Breast epithelium (tissue), 4 donors: ENCODE measurements around the gene DKK3. TPM values are rescaled to one million over a fixed set of nuclear protein-coding genes. Genes with fewer than 3 reads are reported as not detected.

Experiments used
- DNase-seq, 2 donors: peaks; one replicate each; pipeline ENCODE4 v3.0.0-alpha.2; 2019; ENCODE audit warnings: low spot score in 2 of 2
- H3K27ac ChIP-seq, 2 donors: fragments of 200-600 bp; sonication (generic) in 1 of 2; one replicate each; pipeline ENCODE4 v1.5.1; 2016 to 2019; ENCODE audit warnings: mild to moderate bottlenecking in 1 of 2
- H3K27me3 ChIP-seq, 2 donors: fragments of 200-600 bp; sonication (generic) in 1 of 2; one replicate each; pipeline versions ENCODE4 v1.5.1 to v1.6.0; 2017 to 2019; ENCODE audit warnings: control low read depth in 1 of 2, mild to moderate bottlenecking in 1 of 2
- H3K36me3 ChIP-seq: fragments of 200-600 bp; one replicate; pipeline ENCODE4 v1.5.1; 2019
- H3K4me1 ChIP-seq, 2 donors: fragments of 200-600 bp; sonication (generic); one replicate each; pipeline ENCODE4 v1.5.1; 2016 to 2019; ENCODE audit warnings: control low read depth in 1 of 2
- H3K4me3 ChIP-seq, 3 donors: fragments of 200-600 bp; sonication (generic); 1 replicate in 2 of 3; 2 replicates in 1 of 3; pipeline ENCODE4 v1.5.1; 2016 to 2019; ENCODE audit warnings: mild to moderate bottlenecking in 3 of 3, moderate library complexity in 2 of 3
- H3K9me3 ChIP-seq, 2 donors: fragments of 200-600 bp; sonication (generic) in 1 of 2; one replicate each; pipeline ENCODE4 v1.5.1; 2016 to 2019; ENCODE audit warnings: control low read depth in 1 of 2
- CTCF ChIP-seq, 3 donors: fragments of 450-650 bp; IDR thresholded peaks; one replicate each; pipeline ENCODE4 v1.5.1; 2016 to 2017; ENCODE audit warnings: antibody characterized with exemption in 3 of 3, mild to moderate bottlenecking in 3 of 3, moderate library complexity in 3 of 3
- POLR2A ChIP-seq: fragments of 450-650 bp; IDR thresholded peaks from one replicate; pipeline ENCODE4 v1.6.1; 2016; ENCODE audit warnings: antibody characterized with exemption, mild to moderate bottlenecking, moderate library complexity
- POLR2AphosphoS5 ChIP-seq, 3 donors: sonication (generic); formaldehyde crosslinking; IDR thresholded peaks; one replicate each; pipeline ENCODE4 v1.6.1; 2017; ENCODE audit warnings: antibody characterized with exemption in 3 of 3
- intact Hi-C: fragments of 100-400 bp; cut with DNase I; formaldehyde crosslinking; loops from one replicate; pipeline ENCODE4 v1.15.1; 2023; ENCODE audit warnings: low total_unique reads
- total RNA-seq, 3 donors: library from RNA; depleted of rRNA; stranded (reverse); fragments of >200 nt; gene quantifications; one replicate each; pipeline ENCODE4 v1.1.0, GENCODE V29; 2016

The DKK3 gene
- total RNA-seq, 3 donors from 2014 or later: 18.2 to 88.5 (median 87.1) TPM

DNA sequence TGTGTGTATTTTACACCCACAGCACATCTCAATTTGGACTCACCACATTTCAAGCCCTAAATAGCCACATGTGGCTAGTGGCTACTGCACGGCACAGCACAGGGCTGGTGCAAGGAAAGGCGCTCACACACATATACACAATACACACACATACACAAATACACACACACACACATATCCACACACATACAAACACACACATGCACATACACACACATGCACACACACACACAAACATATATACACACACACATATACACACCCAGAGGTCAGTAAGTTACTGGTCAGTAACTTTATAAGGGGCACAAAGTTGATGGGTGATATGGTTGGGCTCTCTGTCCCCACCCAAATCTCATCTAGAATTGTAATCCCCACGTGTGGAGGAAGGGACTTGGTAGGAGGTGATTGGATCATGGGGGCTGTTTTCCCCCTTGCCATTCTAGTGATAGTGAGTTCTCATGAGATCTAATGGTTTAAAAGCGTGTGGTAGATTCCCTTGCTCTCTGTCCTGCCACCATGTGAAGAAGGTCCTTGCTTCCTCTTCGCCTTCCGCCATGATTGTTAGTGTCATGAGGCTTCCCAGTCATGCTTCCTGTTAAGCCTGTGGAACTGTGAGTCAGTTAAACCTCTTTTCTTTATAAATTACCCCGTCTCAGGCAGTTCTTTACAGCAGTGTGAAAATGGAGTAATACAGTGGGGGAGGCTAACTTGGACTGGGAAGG lies 37.6 kb upstream of the DKK3 start:
- Histone ChIP-seq H3K27me3 (no peaks in the 10 kb centered on the region), H3K4me3 (no peak overlapping the region), H3K27ac (no peak overlapping the region), H3K4me1 (peaks cover 0 to 9% of the 10 kb centered on the region in 2 donors), H3K9me3 (no peaks in the 10 kb centered on the region), H3K36me3 (no peaks in the 10 kb centered on the region)
- no peak for DNase-seq
- intact Hi-C loops: loop anchor here (5.0 to 10.0 kb wide), 3 partner anchors 111 to 236 kb away; no protein-coding TSS in a partner anchor
- TF ChIP-seq POLR2A (no peak), CTCF (IDR thresholded peaks at IDR 0.05) (no peak), POLR2AphosphoS5 (IDR thresholded peaks at IDR 0.05) (no peak)

GRCh38 chr11:12044799-12045198 lies 36.4 kb upstream of the DKK3 start:
- intact Hi-C loops: loop anchor here (5.0 to 10.0 kb wide), 3 partner anchors 110 to 238 kb away; no protein-coding TSS in a partner anchor
- H3K4me3 ChIP-seq: peak overlapping the region in 1 of 3 donors; percentile 6
- no peak for DNase-seq
- peaks cover 0 to 9% of the 10 kb centered on the region in 2 donors for H3K4me1 ChIP-seq
- H3K27me3 ChIP-seq: no peaks in the 10 kb centered on the region
- TF ChIP-seq POLR2AphosphoS5 (IDR thresholded peaks at IDR 0.05): no peak
- no peak for TF ChIP-seq POLR2A
- no peak for TF ChIP-seq CTCF (IDR thresholded peaks at IDR 0.05)
- H3K27ac ChIP-seq: peak overlapping the region; percentile 82 to 88
- H3K9me3 ChIP-seq: no peaks in the 10 kb centered on the region
- H3K36me3 ChIP-seq: no peaks in the 10 kb centered on the region

GRCh38 chr11:12043959-12044791 lies 35.7 kb upstream of the DKK3 start:
- intact Hi-C loops: loop anchor here (10.0 kb wide), 2 partner anchors 109 to 201 kb away; no protein-coding TSS in a partner anchor
- peak overlapping the region in 2 of 3 donors; percentile 6 to 13 for H3K4me3 ChIP-seq

DNA sequence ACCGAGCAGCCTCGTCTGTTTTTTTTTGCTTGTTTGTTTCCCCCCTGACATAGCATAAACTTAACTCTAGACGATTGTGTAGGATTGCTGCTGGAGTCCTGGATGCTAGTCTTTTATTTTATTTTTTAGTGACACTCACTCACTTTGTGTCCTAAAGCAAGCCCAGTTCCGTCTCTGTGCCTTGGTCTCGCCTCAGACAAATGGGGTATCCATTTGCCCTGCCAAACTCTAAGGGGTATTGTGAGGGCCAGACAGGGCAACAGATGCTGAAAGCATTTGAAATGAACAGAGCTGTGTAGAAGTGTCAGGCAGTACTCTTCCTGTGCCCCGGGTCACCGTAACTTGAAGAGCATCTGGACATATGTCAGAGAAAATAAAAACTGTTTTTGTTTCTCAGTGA lies 34.8 kb upstream of the DKK3 start:
- H3K27me3 ChIP-seq: no peaks in the 10 kb centered on the region
- no peaks in the 10 kb centered on the region for H3K9me3 ChIP-seq
- peaks cover 0 to 9% of the 10 kb centered on the region in 2 donors for H3K4me1 ChIP-seq
- H3K27ac ChIP-seq: peak overlapping the region; percentile 51 to 82
- no peak for TF ChIP-seq POLR2A
- TF ChIP-seq POLR2AphosphoS5 (IDR thresholded peaks at IDR 0.05): no peak
- no peak for TF ChIP-seq CTCF (IDR thresholded peaks at IDR 0.05)
- DNase-seq: no peak
- no peaks in the 10 kb centered on the region for H3K36me3 ChIP-seq
- no peak overlapping the region for H3K4me3 ChIP-seq
- intact Hi-C loops: loop anchor here (10.0 kb wide), 2 partner anchors 108 to 202 kb away; no protein-coding TSS in a partner anchor

More at GRCh38 chr11:12043959-12044791, 35.7 kb upstream of the DKK3 start:
- DNase-seq: peak; percentile 79 to 92
- peak overlapping the region; percentile 82 to 88 for H3K27ac ChIP-seq
- TF ChIP-seq POLR2A (no peak), CTCF (IDR thresholded peaks at IDR 0.05) (peak; percentile 96 to 97 (median 96)), POLR2AphosphoS5 (IDR thresholded peaks at IDR 0.05) (peak; percentile 70 to 77 (median 76))
- H3K4me1 ChIP-seq: peaks cover 0 to 9% of the 10 kb centered on the region in 2 donors
- H3K36me3 ChIP-seq: no peaks in the 10 kb centered on the region
- no peaks in the 10 kb centered on the region for H3K27me3 ChIP-seq
- H3K9me3 ChIP-seq: no peaks in the 10 kb centered on the region
